Non-pigmented ciliary epithelial cell (primary cell): Measurements from ENCODE around the gene VPS4B.
A peak's percentile ranks its signal among the peaks of the same experiment; 100 is the strongest.
"Not testable (repeated sequence)": the region's sequence is repeated elsewhere in the genome, so short reads cannot be mapped to it uniquely, and the experiment has no call there.

ENCODE experiments used
- DNase-seq: peaks from one replicate; pipeline ENCODE4 v3.0.0-alpha.2; 2010; ENCODE audit warnings: low read depth

The VPS4B gene

GRCh38 chr18:63422087-63422863, at the start of gene VPS4B:
Gene VPS4B, minus strand, starts transcription at chr18:63422476. Its CDS starts 217 bp downstream, at chr18:63422259.
- DNase-seq = peak; percentile 95

- no peak for DNase-seq
Observed at GRCh38 chr18:63470751-63471150, 48.5 kb upstream of the VPS4B start.

- no peak for DNase-seq
Observed at GRCh38 chr18:63468575-63468974, 46.3 kb upstream of the VPS4B start.

- DNase-seq = no peak
Observed at GRCh38 chr18:63467699-63468098, 45.4 kb upstream of the VPS4B start.

DNA sequence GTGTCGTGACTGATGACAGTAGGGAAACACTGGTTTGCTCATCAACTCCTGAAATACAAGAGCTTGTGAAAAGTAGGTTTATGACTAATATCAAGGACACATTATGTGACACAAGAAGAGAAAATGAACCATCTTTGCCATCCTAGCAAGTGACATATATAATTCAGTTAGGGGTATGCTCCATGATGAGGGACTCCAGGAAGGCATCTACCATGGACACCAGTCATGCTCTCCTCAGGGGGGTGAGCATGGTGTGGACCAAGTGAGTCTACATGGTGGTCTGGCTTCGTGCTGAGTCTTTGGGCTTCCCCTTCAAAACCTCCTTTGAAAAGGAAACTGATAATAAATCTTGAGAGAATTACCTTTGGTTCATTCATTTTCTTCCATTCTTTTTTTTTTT, 42.8 kb upstream of the VPS4B start:
- no peak for DNase-seq

DNA sequence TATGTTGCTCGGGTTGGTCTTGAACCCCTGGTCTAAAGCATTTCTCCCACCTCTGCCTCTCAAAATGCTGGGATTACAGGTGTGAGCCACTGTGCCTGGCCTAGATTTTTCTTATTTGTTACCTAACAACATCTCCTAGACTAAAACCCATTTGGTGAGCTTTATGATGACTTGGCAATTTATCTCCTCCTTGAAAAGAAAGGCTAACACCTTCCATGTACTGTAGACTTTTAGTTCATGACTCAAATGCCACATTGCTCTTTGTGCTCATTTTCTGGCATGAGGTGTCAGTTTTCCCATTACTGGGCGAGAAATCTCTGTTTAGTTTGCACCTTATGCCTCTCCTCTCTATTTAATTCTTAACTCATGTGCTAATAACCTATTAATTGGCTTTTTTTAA, 42.2 kb upstream of the VPS4B start:
- DNase-seq = no peak

DNA sequence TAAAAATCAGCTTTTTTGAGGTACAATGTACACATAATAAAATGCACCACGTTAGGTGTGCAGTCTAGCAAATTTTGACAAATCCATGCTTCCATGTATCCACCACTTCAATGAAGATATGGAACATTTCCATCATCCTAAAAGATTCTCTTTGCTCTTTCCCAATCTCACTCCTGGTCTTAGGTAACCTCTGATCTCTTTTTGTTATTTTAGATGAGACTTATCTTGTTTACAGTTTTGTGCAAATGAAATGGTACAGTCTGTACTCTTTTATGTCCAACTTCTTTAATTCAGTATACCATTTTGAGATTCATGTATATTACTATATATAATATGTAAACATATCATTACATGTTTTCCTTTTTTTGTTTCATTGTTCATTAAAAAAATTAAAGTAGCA, 38.1 kb upstream of the VPS4B start:
- DNase-seq = no peak

DNA sequence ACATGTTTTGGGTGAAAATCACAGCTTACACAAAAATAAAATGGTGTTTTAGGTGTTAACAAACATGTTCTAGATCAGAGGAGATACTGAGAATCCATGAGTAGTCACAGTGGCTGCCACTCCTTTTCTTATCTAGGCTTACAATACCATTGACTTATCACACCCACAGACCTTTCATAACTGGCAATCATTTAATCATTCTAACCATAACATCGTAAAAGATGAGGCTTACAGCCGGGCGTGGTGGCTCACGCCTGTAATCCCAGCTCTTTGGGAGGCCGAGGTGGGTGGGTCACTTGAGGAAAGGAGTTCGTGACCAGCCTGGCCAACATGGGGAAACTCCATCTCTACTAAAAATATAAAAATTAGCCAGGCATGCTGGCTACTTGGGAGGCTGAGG, 35.7 kb upstream of the VPS4B start:
- no peak for DNase-seq

GRCh38 chr18:63454497-63454896, 32.2 kb upstream of the VPS4B start:
- no peak for DNase-seq

DNA sequence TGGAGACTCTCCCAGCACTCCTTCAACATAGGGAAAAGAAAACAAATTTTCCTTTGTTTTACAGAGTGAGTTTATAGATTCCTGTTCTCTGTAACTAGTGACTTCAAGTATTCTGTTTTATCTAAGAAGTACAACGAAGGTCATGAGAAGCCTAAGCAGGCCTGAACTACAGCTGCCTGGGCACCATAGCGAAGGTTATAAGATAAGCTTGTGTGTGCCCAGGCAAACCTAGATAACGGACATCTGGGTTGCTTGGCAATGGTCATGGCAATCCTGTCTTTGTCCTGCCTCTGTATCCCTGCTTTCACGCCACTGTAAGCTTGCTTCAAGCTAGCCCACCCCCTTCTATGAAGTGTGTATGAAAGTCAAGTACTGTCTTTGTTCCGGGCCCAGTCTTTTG, 30.5 kb upstream of the VPS4B start:
- not testable (repeated sequence) for DNase-seq

- no peak for DNase-seq
Observed at GRCh38 chr18:63451799-63452660, 29.8 kb upstream of the VPS4B start.

- DNase-seq = no peak
Observed at GRCh38 chr18:63449426-63449825, 27.1 kb upstream of the VPS4B start.

GRCh38 chr18:63447066-63447465, 24.8 kb upstream of the VPS4B start:
- DNase-seq = no peak

- DNase-seq = no peak
Observed at GRCh38 chr18:63446266-63446665, 24.0 kb upstream of the VPS4B start.

DNA sequence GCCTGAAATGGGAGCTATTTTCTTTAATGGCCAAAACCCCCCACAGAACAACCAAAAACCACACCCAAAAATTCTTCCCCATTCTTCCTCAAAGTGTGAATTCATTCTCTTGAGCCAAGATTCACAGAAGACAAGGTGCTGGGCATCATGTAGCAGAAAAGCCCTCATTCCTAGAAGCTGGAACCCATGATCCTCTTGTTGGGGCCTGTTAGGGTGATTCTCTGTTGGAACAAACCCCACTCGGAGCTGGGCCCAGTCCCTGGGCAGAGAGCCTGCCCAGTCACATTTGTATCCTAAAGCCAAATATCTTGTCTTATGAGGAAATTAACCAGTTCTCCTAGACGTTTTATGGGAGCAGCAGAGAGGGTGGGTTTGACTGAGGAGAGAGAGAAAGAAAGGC, 22.8 kb upstream of the VPS4B start:
- DNase-seq = no peak

GRCh38 chr18:63444580-63444979, 22.3 kb upstream of the VPS4B start:
- DNase-seq = peak; percentile 28

DNA sequence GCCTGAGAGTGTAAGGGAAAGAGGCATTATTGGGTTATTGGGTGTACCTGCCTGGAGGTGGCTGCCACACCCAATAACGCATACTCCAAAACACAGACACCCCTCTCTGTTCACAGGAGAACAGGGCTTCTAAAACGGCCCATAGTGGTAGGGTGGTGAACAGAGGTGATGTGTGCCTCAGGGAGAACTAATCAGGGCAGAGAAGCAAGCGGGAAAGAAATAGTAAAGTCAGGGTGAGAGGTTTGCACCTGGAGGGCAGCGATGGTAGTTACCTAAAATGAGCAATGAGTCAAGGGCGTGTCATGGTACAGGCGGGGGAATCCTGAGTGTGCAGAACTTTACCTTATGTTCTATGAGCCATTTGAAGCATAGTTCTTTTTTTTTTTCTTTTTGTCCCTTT, 21.6 kb upstream of the VPS4B start:
- DNase-seq = no peak

DNA sequence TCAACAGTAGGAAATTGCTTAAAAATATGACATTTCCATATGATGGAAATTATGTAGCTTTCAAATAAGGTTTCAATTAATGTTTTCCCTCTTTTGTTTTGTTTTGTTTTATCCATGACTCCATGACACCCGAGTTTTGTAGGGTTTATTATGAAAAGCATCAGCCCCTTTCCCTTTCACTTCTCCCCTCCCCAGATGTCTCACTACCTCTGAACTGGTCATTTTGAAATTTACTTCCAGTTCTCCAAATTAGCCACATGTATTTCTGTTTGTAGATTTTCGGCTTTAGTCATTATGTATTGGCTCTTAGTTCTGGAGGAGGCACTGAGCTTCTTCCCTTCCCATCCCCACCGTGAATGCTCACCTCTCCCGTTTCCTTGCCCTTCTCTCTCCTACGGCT, 18.6 kb upstream of the VPS4B start:
- DNase-seq = no peak

DNA sequence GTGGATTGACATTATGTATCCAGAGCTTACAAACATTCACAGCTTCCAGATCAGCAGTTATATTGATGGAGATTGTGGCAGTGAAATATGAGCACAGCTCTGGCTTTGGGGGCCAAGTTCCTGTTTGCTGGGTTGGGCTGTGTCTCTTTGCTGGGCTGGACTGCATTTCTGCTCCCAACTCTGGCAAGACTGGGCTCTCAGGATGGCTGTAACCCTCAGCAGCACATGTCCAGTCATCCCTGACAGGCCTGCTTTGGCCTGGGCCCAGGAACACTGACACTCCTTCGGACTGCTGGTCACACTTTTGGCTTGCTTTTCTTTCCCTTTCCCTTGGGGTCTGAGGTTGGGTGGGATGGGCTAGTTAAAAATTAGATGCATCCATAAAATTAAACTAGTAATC, 17.9 kb upstream of the VPS4B start:
- DNase-seq = no peak

- peak; percentile 32 for DNase-seq
Observed at GRCh38 chr18:63439334-63439733, 17.1 kb upstream of the VPS4B start.

- no peak for DNase-seq
Observed at GRCh38 chr18:63438181-63438580, 15.9 kb upstream of the VPS4B start.

DNA sequence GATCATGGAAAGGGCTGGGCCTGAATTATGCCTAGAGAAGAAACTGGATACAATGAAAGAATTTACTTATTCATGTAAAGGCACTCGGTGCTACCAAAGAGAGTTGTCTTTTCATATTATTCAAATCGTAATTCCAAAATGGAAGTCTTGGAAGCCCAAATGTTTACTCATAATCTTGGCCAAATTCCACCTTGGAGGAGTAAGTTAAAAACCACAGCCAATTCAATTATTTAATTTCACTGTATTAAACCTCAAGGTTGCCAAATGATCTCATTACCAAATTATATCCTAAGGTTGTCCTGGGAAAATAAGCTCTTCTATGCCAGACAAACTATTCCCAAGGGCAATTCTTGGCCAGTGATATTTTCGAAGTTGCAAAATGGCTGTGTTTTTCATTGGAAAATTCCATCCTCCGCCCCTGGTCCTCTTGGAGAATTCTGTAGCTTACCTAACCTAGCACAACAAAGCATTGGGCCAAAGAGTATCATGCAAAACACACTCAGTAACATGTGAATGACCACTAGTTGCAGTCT, 11.1 kb upstream of the VPS4B start:
- DNase-seq = no peak

- no peak for DNase-seq
Observed at GRCh38 chr18:63431180-63431579, 8.9 kb upstream of the VPS4B start.
